WTC11 (cell line): ENCODE results near the gene ALMS1.

Experiments used
- CTCF ChIP-seq: fragments of 200-600 bp; IDR thresholded peaks from 2 replicates; pipeline ENCODE4 v1.8.0; 2022; ENCODE audit warnings: antibody characterized with exemption
- E2F1 ChIP-seq: sonication (generic); formaldehyde crosslinking; IDR thresholded peaks from 2 replicates; pipeline ENCODE4 v1.8.0; 2022; ENCODE audit warnings: mild to moderate bottlenecking, missing genetic modification reagents
- E2F5 ChIP-seq: sonication (generic); formaldehyde crosslinking; IDR thresholded peaks from 2 replicates; pipeline ENCODE4 v1.8.1; 2022; ENCODE audit warnings: mild to moderate bottlenecking, moderate library complexity, missing genetic modification reagents
- ETV6 ChIP-seq: sonication (generic); formaldehyde crosslinking; IDR thresholded peaks from 2 replicates; pipeline ENCODE4 v1.8.1; 2022; ENCODE audit warnings: mild to moderate bottlenecking, missing genetic modification reagents
- PRDM15 ChIP-seq: sonication (generic); formaldehyde crosslinking; IDR thresholded peaks from 2 replicates; pipeline ENCODE4 v1.8.0; 2022; ENCODE audit warnings: missing genetic modification reagents
- USF2 ChIP-seq: sonication (generic); formaldehyde crosslinking; IDR thresholded peaks from 2 replicates; pipeline ENCODE4 v1.8.1; 2023; ENCODE audit warnings: mild to moderate bottlenecking, missing genetic modification reagents, moderate library complexity

- no peak for TF ChIP-seq USF2 (CRISPR knock-in tag)
- no peak for TF ChIP-seq E2F5
- TF ChIP-seq PRDM15 (CRISPR knock-in tag) = no peak
- no peak for TF ChIP-seq E2F1
- TF ChIP-seq ETV6 (CRISPR knock-in tag) = no peak
- TF ChIP-seq CTCF = 0 out of 2 replicates have a peak, but pooled peaks have one; percentile 14
These were observed 25.5 kb upstream of the ALMS1 start for GRCh38 chr2:73359915-73360697.
